Measurements from ENCODE around the gene GMDS. TPM values are rescaled to one million over a fixed set of nuclear protein-coding genes. Genes with fewer than 3 reads are reported as not detected.

Gene GMDS
- polyA plus RNA-seq, 1 donor (not counting 4 experiments of a cell fraction or from before 2014, with no cell fraction given): 22.1 TPM

DNA sequence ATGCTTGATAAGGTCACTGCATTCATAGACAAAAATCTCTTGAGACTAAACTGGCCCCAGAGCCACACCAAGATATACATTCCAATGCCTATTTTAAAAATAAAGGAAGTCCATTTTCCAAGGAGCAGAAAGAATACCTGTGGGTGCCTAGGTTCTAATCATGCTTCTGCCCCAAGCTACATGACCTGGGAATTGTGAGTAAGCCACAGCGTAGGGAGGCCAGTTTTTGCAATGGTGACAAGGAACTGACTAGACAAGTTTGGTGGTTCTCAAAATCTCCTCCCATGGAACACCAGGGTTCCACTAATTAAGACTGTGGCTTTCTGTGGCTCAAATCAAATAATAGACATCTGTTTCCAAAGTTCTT, 83.3 kb downstream of the GMDS start:
- DNase-seq (ENCODE audit: low read depth, low spot score) (peak; percentile 21), FAIRE-seq (no peak)
- H3K27me3 ChIP-seq (ENCODE audit: control insufficient read depth, extremely low read depth, insufficient read depth, low read length): no peaks in the 10 kb centered on the region

GRCh38 chr6:2158596-2159271, 86.7 kb downstream of the GMDS start:
- Histone ChIP-seq H4K20me1 (ENCODE audit: control insufficient read depth, extremely low read depth, insufficient read depth, low read length) (no peaks in the 10 kb centered on the region), H3K9me3 (ENCODE audit: control insufficient read depth, low read depth, low read length) (no peaks in the 10 kb centered on the region), H3K27ac (ENCODE audit: control insufficient read depth, insufficient read depth, low read length) (no peak overlapping the region), H3K4me3 (ENCODE audit: control insufficient read depth in 2 of 3, extremely low read depth in 1 of 3, insufficient read depth in 2 of 3, low read depth in 1 of 3, low read length in 3 of 3) (no peak overlapping the region), H3K27me3 (ENCODE audit: control insufficient read depth, extremely low read depth, insufficient read depth, low read length) (no peaks in the 10 kb centered on the region), H3K79me2 (ENCODE audit: control insufficient read depth, insufficient read depth, low read length) (no peaks in the 10 kb centered on the region), H3K4me1 (ENCODE audit: control insufficient read depth, extremely low read depth, insufficient read depth, low read length) (peaks cover 16% of the 10 kb centered on the region), H2AFZ (ENCODE audit: control insufficient read depth, low read length) (no peak overlapping the region), H3K4me2 (ENCODE audit: control insufficient read depth, extremely low read depth, insufficient read depth, low read depth, low read length) (no peak overlapping the region), H3K36me3 (ENCODE audit: control insufficient read depth in 2 of 2, extremely low read depth in 1 of 2, insufficient read depth in 2 of 2, low read length in 2 of 2) (no peaks in the 10 kb centered on the region), H3K9me1 (ENCODE audit: control insufficient read depth, extremely low read depth, insufficient read depth, low read length) (no peaks in the 10 kb centered on the region), H3K9ac (ENCODE audit: control insufficient read depth, extremely low read depth, insufficient read depth, low read length) (no peak overlapping the region)
- no peak for TF ChIP-seq EZH2 (IDR thresholded peaks at IDR 0.05; ENCODE audit: low read length)
- TF ChIP-seq, protein P1, sequence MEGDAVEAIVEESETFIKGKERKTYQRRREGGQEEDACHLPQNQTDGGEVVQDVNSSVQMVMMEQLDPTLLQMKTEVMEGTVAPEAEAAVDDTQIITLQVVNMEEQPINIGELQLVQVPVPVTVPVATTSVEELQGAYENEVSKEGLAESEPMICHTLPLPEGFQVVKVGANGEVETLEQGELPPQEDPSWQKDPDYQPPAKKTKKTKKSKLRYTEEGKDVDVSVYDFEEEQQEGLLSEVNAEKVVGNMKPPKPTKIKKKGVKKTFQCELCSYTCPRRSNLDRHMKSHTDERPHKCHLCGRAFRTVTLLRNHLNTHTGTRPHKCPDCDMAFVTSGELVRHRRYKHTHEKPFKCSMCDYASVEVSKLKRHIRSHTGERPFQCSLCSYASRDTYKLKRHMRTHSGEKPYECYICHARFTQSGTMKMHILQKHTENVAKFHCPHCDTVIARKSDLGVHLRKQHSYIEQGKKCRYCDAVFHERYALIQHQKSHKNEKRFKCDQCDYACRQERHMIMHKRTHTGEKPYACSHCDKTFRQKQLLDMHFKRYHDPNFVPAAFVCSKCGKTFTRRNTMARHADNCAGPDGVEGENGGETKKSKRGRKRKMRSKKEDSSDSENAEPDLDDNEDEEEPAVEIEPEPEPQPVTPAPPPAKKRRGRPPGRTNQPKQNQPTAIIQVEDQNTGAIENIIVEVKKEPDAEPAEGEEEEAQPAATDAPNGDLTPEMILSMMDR (optimal IDR thresholded peaks at IDR 0.05 in 1 of 3, IDR thresholded peaks at IDR 0.05 in 1 of 3, conservative IDR thresholded peaks at IDR 0.05 in 1 of 3; ENCODE audit: extremely low read depth in 1 of 3, insufficient read depth in 2 of 3, low read length in 3 of 3): peak; percentile 69 to 89 (median 79)
- FAIRE-seq (peak; percentile 68), DNase-seq (ENCODE audit: low read depth, low spot score) (peak; percentile 13)
- dilution Hi-C loops (cut with MboI; ENCODE audit: extremely low pct_ligation_motif_present, low sequenced_read_pairs): no loop called here

More for the DNA sequence above, 83.3 kb downstream of the GMDS start:
- Histone ChIP-seq H4K20me1 (ENCODE audit: control insufficient read depth, extremely low read depth, insufficient read depth, low read length) (no peaks in the 10 kb centered on the region), H3K36me3 (ENCODE audit: control insufficient read depth in 2 of 2, extremely low read depth in 1 of 2, insufficient read depth in 2 of 2, low read length in 2 of 2) (no peaks in the 10 kb centered on the region), H3K79me2 (ENCODE audit: control insufficient read depth, insufficient read depth, low read length) (no peaks in the 10 kb centered on the region), H3K4me1 (ENCODE audit: control insufficient read depth, extremely low read depth, insufficient read depth, low read length) (peaks cover 15% of the 10 kb centered on the region), H3K4me2 (ENCODE audit: control insufficient read depth, extremely low read depth, insufficient read depth, low read depth, low read length) (peak overlapping the region; percentile 10), H3K9me1 (ENCODE audit: control insufficient read depth, extremely low read depth, insufficient read depth, low read length) (no peaks in the 10 kb centered on the region), H2AFZ (ENCODE audit: control insufficient read depth, low read length) (no peak overlapping the region), H3K9me3 (ENCODE audit: control insufficient read depth, low read depth, low read length) (no peaks in the 10 kb centered on the region), H3K9ac (ENCODE audit: control insufficient read depth, extremely low read depth, insufficient read depth, low read length) (no peak overlapping the region), H3K4me3 (ENCODE audit: control insufficient read depth in 2 of 3, extremely low read depth in 1 of 3, insufficient read depth in 2 of 3, low read depth in 1 of 3, low read length in 3 of 3) (no peak overlapping the region), H3K27ac (ENCODE audit: control insufficient read depth, insufficient read depth, low read length) (no peak overlapping the region)
- no peak for TF ChIP-seq EZH2 (IDR thresholded peaks at IDR 0.05; ENCODE audit: low read length)
- TF ChIP-seq, protein P1 (optimal IDR thresholded peaks at IDR 0.05 in 1 of 3, IDR thresholded peaks at IDR 0.05 in 1 of 3, conservative IDR thresholded peaks at IDR 0.05 in 1 of 3; ENCODE audit: extremely low read depth in 1 of 3, insufficient read depth in 2 of 3, low read length in 3 of 3): no peak
- dilution Hi-C loops (cut with MboI; ENCODE audit: extremely low pct_ligation_motif_present, low sequenced_read_pairs): no loop called here

Measured in keratinocyte (primary cell).